GM12864 (cell line): ENCODE results near the gene ZNF581.

ENCODE experiments used
- DNase-seq: peaks from one replicate; pipeline ENCODE4 v3.0.0-alpha.2; 2011; ENCODE audit warnings: low read depth
- H3K4me3 ChIP-seq: 2 replicates; pipeline ENCODE4 v1.5.1; 2011; ENCODE audit warnings: mild to moderate bottlenecking, low read depth, low read length, control low read depth
- CTCF ChIP-seq: IDR thresholded peaks from 2 replicates; pipeline ENCODE4 v1.5.1; 2011; ENCODE audit warnings: low read depth, mild to moderate bottlenecking, moderate library complexity, low read length, control low read depth, inconsistent platforms; ENCODE audit errors: missing control alignments

The ZNF581 gene

DNA sequence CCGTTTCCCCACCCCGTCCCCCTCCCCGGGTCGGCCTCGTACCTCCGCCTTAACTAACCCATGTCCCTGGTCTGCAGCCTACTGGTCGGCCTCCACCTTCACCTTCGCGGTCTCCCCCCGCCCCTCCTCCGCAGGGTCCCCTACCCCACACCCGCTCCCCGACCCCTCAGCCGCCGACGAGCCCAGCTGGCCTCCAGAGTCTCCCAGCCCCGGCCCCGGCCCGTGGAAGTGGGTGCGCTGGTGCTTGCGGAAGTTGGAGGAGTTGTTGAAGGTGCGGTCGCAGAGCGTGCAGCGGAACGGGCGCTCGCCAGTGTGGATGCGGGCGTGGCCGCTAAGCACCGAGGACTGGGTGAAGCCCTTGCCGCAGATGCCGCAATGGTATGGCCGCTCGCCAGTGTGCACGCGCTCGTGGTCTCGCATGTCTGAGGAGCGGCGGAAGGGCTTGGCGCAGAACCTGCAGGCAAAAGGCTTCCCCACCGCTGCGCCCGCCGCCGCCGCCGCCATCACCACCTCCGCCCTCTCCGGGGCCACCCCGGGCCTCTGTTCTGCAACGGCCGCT lies 21.7 kb upstream of the ZNF581 start:
- no peak overlapping the region for H3K4me3 ChIP-seq
- DNase-seq: no peak
- TF ChIP-seq CTCF: no peak

- TF ChIP-seq CTCF: no peak
- no peak overlapping the region for H3K4me3 ChIP-seq
- DNase-seq: no peak
These were observed 21.0 kb upstream of the ZNF581 start for GRCh38 chr19:55622242-55622969.

DNA sequence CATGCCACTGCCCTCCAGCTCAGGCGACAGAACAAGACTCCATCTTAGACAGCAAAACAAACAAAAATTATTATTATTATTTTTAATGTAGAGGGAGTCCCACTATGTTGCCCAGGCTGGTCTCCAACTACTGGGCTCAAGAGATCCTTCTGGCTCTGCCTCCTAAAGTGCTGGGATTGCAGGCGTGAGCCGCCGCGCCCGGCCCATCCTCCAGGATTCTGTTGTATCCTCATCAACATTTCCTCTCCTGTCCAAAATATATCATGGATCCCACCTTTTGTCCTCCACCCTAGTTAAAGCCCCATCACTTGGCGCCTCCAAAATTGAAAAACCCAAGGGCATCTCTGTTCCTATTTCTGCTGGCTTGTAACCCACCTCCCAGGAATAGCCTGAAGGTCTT lies 20.3 kb upstream of the ZNF581 start:
- no peak for TF ChIP-seq CTCF
- no peak overlapping the region for H3K4me3 ChIP-seq
- DNase-seq: no peak

DNA sequence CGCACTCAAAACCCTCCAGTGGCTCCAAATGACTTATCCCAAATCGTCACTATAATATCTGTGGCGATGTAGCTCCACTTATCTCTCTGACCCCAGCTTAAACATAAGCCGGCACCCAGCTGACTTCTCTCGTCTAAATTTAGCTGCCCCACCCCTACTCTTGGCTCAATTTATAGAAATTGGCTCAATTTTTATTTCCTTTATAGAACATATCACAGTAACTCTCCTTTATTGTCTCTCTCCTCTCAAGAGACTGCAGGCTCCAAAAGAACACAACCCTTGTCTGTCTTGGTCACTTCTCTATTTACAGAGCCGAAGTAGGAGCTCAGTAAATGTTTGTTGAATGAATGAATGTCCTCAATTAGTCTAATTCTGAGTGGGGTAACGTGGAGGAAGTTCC lies 19.9 kb upstream of the ZNF581 start:
- H3K4me3 ChIP-seq: peak overlapping the region; percentile 22
- DNase-seq: no peak
- TF ChIP-seq CTCF: no peak

DNA sequence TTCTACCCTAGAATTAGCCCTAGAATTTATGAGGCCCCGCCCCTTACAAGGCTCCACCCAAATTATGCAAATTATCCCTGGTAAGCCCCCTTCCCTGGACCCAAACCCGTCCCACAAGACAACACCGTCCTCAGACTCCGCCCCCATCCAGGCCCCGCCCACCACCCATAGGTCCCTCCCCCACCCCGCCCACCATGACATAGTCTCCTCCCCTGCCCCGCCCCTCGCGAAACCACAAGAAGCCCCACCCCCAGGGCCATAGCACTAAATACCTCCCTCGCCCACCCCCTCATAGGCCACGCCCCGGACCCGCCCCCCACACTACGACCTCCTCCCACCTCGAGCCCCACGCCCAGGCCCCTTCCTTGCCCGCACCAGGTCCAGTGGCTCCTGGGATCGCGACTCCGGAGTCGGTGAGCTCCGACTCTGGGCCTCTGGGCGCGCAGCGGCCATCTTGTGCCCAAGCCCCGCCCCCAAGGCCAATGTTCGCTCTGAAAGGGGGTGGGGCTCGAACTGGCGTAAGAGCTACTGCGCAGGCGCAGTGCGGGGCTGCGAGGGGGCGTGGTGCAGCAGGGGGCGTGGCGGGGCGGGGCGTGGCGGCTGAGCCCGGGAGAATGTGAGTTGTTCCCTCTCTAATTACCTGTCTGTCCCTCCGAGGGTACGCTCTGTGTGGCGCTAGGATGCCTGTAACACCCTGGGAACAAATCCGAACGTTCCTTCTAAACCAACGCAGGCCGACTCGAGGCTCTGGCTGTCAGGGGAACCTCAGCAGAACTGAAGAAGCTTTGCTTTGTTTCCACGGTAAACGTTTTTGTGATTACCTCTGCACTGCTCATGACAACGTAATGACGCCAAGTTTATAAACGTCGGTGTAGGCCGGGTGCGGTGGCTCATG lies 19.1 kb upstream of the ZNF581 start, which contains the start of gene ZNF784:
Gene ZNF784 (minus strand): TSS at position 458 of the 895 bp plus-strand sequence. CDS start 5 bp downstream, at position 453.
- peak within 1 kb of the TSS; percentile 41 for H3K4me3 ChIP-seq
- no peak for DNase-seq
- no peak for TF ChIP-seq CTCF

DNA sequence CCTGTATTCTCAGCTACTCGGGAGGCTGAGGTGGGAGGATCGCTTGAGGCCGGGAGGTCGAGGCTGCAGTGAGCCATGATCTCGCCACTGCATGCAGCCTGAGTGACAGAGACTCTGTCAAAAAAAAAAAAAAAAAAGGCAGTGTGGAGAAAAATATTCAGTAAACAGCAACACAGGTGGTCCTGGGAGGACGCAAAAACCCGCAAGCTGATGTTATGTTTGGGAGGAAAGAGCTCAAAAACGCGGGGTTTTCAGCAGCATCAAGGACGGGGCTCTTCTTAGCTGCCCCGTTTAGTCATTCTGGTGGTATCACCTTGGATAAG lies 18.5 kb upstream of the ZNF581 start:
- no peak for TF ChIP-seq CTCF
- DNase-seq: no peak
- H3K4me3 ChIP-seq: peak overlapping the region; percentile 41
